A204.1 (cell line): ENCODE data around the gene ISYNA1.

Source experiments
- FAIRE-seq: peaks from 2 replicates; lab custom pipeline; 2012; peaks lifted over from hg19 to GRCh38; lab: Jason Lieb, UNC

ISYNA1 gene

DNA sequence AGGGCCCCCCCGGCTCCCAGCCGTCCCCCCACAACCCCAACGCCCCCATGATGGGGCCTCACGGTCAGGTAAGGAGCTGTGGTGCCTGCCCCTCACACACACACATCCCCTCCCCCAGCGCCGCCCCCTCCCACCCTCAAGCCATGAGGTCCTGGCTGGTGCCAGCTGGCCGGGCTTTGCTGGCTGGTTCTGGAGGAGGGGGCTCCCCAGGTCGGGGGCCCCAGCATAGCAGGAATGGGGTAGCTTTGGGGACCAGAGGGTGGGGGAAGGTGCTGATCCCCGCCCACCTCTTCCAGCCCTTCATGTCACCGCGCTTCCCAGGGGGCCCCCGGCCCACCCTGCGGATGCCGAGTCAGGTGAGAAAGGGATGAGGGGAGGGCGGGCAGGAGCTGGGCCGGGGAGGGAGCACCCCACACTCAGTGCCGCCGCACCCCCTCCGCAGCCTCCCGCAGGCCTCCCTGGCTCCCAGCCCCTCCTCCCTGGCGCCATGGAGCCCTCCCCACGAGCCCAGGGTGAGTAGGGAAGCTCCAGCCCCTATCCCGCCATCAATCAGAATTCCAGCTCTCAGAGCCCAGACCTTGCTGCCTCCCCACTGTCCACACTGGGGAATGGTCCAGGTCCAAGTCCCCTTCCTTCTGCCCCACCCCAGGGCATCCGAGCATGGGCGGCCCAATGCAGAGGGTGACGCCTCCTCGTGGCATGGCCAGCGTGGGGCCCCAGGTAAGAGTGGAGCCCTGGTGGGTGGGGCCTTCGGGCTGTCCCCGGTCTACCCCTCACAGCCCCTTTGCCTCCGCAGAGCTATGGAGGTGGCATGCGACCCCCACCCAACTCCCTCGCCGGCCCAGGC, 6.4 kb downstream of the ISYNA1 start:
- no peak for FAIRE-seq

DNA sequence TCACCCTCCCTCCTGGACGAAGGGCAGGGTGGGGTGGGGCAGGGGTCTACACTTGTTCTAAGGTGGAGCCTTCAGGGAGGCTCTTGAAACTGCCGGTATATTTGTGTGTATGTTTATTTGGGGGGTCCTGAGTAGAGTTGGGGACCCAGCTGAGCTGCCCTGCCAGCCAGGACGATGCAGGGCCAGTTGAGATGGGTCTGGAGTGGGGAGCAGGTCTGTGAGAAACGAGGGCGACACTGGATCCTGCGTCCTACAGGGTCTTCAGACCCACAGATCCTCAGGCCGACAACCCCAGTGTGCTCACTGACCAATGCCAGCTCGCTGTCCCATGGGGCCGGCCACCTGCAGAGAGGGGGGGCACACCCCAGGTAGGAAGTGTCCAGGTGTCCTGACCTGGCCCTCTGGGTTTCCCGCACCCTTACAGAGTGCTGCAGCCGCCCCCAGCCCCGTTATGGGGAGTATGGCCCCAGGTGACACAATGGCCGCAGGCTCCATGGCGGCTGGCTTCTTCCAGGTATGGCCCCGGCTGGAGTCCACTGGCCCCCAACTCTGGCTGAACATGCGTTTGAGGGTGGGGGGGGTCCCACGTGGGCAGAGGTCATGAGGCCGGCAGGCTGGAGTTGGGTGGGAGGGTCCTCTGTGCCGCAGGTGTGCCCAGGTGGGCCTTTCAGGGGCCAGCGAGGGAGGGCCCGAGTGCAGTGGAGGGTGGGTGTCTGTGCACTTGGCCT, 7.4 kb downstream of the ISYNA1 start:
- FAIRE-seq: no peak

DNA sequence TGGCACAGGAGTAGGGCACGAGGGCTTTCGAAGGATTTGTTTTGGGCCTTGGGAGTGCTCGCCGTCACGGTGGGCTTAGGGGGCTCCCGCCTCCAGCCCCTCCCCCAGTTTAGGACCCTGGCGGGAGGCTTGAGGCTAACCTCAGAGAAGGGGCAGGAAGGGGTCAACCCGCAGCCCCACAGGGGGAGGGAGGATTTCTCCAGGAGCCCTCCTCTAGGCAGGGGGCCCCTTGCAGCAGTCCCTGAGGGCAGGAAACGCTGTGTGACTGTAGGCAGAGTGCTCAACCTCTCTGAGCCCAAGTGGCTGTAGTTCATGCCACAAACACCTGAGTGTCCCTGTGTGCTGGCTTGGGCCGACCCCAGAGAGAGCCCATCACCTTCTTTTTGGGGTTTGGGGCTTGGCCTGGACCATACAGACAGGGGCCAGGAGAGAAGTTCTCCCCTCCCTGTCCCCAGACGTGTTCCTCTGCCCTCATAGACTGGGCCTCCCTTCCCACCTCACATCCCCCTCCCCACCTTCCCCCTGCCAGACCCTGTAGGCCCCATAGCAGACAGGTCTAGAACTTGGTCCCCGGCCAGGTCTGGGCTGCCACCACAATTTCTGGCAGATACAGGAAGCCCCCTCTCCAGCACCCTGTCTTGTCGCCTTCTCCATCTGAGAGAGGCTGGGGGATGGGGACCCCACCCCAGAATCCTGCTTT, 8.1 kb downstream of the ISYNA1 start:
- FAIRE-seq: no peak

DNA sequence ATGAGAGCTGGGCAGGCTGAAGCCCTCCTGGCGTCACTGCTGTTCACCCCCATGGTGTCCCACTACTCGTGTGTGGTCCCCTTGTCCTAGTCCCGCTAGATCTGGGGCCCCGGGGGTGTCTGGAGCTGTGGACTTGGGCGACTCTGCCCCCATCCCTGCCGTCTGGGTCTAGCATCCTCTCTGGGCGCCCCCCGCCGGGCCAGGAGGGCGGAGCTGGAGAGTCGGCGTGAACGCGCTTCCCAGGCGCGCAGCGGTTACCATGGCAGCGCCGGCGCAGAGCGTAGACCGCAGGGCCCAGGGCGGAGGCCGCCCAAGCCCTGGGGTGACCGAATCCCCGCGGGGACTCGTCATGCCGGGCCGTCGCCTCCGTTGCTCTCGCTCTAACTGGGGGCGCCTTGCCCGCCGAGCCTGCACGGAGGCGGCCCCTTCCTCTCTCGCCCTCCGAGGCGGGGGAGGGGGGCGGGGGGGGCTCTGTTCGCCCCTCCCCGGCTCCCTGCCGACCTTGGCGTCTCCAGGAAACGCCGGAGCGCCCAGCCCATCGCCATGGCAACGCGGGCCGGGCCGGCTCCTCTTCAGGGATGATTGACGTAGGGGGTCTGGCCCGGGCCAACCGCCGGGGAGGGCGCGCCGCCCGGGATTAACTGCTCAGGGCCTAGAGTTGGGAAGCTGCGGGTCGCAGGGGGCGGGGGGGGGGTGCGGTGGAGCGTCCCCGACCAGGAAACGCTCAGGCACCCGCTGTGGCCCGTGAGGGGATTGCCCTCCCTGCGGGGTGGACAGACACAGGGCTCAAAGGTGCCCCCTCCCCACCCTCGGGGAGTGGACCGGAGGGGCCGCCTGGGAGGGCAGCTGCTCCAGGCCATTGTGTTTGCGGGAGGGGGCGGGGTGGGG, 8.9 kb downstream of the ISYNA1 start:
- no peak for FAIRE-seq

DNA sequence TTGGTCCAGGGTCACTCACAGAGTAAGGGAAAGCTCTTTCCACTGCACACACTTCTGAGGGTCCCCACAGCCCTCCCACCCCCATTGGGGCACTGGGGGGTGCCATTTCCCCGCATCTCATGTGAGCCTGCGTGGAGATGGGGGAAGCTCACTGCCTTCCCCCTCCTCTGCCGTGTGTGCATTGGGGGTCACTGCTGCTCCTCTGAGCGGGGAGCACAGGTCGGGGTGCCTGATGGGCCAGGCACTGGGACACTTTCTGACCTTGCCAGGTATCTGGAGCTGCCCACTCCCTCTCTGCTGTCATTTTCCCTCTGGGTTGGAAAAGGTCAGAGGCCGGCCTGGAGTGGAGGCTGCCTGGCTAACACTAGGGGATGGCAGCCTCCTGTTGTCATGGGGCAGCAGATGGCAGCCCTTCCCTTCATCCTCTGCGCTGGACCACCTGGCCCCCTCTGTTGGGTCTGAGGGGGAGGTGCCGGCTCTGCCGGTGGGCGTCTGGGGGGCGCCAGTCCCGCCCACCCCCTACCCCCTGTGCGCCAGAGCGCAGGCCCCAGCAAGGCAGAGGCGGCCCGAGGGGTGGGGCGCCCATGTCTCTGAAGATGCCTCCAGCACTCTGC, 9.7 kb downstream of the ISYNA1 start:
- no peak for FAIRE-seq

DNA sequence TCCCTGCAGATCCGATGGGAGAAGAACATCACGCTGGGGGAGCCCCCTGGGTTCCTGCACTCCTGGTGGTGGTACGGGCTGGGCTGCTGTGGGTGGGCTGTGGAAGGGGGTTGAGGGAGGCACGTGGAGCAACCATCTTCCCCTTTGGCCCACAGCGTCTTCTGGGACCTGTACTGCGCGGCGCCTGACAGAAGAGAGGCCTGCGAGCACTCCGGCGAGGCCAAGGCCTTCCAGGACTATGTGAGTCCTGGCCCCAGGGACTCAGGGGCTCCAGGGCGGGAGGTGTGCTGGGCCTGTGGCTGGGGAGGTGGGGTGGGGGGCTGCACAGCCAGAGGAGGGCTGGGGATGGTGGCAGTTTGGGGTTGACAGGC, 10.2 kb downstream of the ISYNA1 start:
- no peak for FAIRE-seq

DNA sequence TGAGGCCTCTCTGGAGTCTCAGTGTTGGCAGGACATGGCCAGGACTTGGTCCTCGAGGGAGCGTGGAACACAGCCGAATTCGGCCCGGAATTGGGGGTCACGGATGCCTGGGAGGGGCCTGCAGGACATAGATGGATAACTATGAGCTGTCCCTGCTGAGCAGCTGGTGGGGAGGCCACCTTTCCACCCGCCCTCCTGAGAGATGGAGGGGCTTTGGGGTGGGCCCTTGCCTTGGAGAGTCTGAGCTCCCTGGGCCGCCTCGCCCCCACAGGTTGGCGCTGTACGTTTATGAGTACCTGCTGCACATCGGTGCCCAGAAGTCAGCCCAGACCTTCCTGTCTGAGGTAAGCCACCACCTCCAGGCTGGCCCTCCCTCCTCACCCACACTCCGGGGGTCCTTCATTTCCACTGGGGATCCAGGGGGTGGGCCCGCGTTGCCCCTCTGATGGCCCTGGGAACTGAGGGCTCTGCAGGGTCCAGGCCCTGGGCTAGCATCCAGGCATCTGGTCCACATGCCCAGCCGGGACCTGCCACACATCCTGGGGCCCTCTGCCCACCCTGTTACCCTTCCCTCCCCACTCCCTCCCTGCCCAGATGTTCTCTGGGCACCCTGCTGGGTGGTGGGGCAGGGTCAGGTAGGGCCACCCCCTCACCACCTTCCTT, 10.7 kb downstream of the ISYNA1 start:
- no peak for FAIRE-seq

DNA sequence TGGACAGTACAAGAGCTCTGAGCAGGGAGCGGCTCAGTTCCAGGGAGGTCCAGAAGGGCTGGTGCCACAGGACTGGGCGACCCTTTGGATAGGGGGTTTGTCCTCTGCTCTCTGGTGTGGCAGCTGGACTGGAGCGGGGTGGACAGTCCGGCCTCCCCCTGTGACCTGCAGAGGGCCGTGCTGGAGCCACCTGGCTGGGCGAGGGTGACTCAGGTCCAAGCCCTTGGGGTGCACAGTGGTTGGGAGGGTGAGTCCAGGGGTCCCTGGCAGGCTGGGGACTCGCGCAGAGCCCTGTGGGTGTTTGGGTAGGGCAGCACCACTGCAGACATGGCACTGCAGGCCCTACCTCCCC, 11.5 kb downstream of the ISYNA1 start:
- FAIRE-seq: no peak

DNA sequence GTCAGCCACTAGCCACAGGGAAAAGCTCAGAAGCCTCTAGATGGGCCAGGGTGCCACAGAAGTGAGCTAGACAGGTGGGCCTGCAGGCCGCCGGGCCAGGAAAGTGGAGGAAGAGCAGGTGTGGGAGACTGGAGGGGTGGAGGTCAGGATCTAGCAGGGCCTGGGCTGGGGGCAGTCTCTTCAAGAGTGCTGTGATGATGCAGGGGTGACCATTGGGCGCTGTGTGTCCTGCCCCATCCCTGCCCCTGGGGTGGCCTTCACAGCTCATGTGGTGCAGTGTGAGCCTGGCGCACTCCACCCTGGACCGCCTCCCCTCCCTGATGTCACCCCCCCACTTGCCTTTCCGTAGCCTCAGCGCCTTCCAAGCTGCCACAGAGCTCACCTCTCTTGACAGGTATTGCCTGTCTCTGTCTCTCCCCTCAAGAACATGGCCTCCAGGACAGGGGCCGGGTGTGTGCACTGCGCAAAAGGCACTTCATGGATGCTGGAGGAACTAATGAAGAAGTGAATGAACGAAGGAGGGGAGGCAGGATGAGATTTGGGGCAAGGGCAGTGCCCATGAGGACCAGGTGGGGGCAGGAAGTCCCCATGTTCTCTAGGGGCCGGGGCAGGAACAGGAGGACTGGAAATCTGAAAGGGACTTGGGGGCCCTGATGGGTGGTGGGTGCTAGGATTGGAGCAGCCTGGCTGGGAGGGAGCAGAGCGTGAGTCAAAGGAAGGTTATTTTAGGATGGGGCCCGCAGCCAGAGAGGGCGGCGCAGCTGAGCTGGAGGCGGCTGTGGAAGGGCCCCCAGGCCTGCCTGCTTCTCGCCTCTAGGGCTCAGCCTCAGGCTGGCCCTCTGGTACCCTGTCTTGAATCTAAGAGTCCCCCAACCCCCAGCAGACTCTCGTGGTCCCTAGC, 12.2 kb downstream of the ISYNA1 start:
- no peak for FAIRE-seq

DNA sequence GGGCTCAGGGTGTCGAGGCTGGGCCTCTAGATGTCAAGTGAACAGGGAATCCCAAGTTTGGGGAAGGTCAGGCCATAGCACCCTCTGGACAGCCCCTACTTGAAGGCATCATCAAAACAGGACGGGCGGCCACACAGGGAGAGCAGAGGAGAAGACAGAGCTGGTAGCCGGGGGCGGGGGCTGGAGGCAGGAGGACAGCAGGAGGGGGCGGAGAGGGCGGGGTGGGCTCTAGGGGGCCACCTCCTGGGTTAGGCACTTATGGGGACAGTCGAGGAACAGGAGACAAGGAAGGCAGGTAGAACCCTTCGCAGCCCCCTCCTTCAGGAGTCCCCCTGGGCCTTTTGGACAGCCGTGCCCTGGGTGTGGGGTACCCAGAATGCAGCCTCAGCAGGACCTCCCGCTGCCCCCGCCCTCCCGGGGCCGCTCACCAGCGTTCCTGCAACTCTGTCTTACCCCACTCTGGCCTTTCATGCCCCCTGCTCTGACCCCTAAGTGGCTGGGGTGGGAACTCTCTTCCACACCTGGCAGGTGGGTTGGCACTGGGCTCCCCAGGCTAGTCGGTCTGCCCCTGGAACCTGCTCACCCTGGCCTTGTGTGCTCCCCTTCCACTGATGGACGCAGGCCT, 12.9 kb downstream of the ISYNA1 start:
- FAIRE-seq: no peak

DNA sequence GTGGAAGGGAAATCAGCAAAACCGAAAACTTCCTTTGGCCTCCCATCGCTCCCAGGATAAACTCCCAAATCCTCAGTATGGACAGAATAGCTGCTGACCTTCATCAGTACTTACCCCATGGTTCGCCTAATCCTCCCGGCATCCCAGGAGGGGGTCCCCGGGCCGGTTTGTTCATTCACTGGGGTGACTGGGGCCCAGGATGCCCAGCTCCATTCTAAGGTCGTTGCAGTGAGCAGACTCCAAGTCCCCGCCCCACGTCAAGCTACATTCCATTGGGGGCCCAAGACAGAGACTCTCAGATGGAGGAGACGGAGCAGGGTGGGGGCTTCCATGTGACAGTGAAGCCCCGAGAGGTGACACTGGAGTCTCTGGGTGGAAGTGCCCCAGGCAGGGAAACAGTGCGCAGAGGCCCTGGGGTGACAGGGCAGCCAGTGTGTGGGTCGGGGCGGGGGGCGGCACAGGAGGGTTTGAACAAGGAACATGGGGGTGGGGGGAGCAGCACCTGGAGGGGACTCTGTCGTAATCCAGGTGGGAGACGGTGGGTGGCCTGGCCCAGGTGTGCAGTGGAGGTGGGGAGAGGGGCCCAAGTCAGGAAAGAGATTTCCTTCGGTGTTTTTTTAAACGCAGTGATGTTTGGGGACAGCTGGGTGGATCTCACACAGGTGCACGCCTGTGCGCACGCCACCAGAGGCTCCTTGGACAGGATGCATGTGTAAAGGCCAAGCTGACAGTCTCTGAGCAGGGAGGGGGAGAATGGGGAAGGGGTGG, 13.6 kb downstream of the ISYNA1 start:
- FAIRE-seq: no peak

DNA sequence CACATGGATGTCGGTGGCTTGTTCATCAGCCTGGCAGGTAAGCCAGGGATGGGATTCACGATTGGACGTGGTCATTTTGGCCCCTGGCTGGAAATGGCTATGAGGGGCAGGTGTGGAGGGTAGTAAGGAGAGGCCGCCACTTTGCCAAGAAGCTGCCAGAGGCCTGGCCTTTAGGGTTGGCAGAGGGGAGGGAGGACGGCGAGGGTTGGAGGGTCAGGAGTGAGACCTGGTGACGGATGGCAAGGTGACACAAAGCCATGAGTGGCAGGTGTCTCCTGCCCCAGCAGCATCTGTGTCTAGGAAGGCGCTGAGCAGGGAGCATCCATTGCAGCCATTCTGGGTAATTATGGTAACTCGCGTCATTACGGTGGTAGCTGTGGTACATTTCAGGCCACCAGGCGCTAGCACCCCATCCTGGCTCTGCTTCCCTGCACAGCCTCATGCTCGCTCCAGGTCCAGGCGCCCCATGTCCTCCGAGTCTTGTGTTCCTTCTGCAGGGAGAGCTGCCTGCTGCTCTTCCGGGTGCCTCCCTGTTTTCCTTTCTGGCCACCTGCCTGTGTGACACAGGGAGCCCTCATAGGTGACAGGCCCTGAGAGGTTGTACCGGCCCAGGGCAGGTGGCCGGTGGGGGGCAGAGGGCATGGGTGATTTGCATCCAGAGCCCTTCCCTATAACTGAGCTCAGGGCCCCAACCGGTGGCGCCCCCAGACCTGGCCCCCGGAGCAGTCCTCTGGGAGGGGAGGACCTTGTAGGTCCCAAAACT, 14.5 kb downstream of the ISYNA1 start:
- no peak for FAIRE-seq

DNA sequence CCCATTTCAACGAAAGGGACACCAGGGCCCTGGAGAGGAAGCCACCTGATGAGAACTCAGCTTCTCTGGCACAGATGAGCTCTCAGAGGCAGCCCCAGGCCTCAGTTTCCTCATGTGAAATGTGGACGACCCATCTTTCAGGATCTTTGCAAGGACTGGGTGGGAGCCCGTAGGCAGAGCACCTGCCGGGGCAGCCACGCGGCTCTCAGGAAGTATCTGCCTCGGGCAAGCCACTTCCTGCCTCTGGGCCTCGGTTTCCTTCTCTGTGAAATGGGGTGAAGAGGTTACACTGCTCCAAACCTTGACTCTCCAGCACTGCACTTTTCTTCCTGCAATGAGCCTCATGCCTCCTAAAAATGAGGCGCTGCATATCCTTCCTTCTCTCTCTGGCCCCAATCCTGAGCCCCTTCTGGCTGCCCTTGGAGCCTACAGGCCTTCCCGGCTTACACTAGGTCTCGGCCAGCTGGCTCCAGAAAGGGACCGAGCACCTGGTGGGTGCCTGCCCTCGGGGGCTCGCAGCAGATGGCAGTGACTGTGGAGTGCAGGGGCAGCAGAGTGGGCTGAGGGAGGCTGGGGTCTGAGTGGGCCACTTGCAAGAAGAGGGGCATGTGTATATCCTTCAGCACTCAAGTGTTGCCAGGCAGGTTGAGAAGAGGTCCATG, 15.3 kb downstream of the ISYNA1 start:
- FAIRE-seq: no peak

DNA sequence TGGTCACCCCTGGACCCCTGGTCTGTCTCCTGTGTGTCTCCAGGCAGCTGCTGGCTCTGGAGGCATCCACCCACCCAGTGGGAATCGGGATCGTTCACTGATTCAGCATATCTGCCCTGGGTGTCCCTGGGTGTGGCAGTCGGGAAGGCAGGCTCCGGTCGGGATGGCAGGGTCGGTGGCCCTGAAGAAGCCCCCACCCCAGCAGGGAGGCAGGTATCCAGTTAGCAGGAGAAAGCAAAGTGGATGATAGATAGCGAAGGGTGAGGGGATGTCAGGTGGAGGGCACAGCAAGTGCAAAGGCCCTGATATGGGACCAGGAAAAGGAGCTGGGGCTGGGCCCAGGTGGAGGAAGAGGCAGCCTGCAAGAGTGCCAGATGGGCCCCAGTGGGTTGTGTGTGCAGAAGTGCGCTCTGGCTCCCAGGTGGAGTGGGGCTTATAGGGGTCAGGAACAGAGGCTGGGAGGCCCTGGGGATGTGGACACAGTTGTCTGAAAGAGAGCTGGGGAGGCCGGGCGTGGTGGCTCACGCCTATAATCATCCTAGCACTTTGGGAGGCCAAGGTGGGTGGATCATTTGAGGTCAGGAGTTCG, 16.5 kb downstream of the ISYNA1 start:
- FAIRE-seq: no peak

DNA sequence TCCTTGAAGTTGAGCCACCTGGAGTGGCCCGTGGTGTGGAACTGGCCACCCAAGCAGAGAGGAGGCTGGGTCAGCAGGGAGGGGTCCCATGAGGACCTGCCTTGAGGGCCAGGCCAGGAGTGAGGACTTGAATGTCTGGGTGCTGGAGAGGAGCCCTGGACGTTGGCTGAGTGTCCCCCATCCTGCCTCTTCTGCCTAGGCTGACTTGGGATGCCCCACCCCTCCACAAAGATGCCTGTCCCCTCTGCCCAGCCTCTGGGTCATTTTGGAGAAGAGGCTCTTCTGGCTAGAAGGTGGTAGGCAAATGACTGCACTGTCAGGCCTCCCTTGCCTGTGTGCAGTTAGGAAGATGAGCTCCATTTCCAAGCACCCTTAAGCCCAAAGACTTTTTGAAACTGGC, 17.0 kb downstream of the ISYNA1 start:
- no peak for FAIRE-seq

DNA sequence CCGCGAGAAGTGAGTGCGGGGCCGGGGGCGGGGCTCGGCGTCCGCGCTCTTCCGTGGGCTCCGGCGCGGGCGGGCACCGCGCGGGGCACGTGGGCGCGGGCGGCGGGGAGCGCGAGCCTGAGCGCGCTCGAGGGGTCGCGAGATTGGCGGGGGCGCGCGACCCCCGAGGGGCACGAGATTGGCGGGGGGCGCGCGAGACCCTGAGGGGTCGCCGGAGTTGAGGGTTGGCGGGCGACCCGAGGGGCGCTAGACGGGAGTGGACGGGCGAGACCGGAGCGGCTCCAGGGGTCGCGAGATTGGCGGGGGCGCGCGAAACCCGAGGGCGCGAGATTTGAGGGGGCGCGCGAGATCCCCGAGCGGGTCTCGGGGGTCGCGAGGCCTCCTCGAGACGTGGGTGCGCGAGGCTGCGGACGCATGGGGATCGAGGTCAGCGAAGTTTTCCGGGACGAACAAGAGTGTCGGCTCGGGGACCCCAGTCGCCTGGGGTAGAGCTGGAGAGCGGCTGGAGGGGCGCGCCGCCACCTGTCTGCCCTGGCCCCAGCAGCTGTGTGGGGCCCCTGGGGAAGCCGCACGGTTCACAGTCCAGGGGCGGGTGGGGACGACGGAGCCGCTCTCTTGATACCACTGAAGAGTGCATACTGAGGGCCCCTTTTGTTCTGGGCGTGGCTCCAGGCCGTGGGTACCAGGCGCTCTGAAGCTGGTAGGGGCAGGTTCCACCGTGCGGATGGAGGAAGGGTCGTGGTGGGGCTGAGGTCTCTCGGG, 18.1 kb downstream of the ISYNA1 start:
- no peak for FAIRE-seq
